ENCODE results near the gene CNIH4. TPM values are rescaled to one million over a fixed set of nuclear protein-coding genes. Genes with fewer than 3 reads are reported as not detected.

Gene CNIH4
- polyA plus RNA-seq, 1 of the 3 experiments (the other 2 are of a cell fraction), result 37.7 TPM

GRCh38 chr1:224375059-224375458 lies 18.4 kb downstream of the CNIH4 start:
- Histone ChIP-seq H3K9ac (no peak overlapping the region), H3K27me3 (ENCODE audit: insufficient read depth) (no peaks in the 10 kb centered on the region), H2AFZ (ENCODE audit: low read depth) (no peak overlapping the region), H3F3A (replicated peaks; ENCODE audit: insufficient read depth) (peaks cover 24% of the 10 kb centered on the region), H3K79me2 (ENCODE audit: insufficient read depth) (peaks cover 35% of the 10 kb centered on the region; the same call in 1 of the 2 replicates), H4K20me1 (ENCODE audit: insufficient read depth) (peaks cover 4% of the 10 kb centered on the region; the same call in 1 of the 2 replicates), H3K27ac (ENCODE audit: low read depth in 2 of 2, low read length in 1 of 2) (no peak overlapping the region), H3K4me1 (ENCODE audit: control insufficient read depth in 1 of 2, insufficient read depth in 2 of 2, low read depth in 1 of 2, low read length in 1 of 2) (peaks cover 12 to 26% of the 10 kb centered on the region in 2 experiments; a peak in 3 of 4 replicates), H3K4me2 (no peak overlapping the region; the same call in 1 of the 2 replicates), H3K4me3 (ENCODE audit: low read depth in 2 of 2, low read length in 1 of 2) (no peak overlapping the region), H3K36me3 (replicated peaks in 1 of 2; ENCODE audit: control insufficient read depth in 1 of 2, insufficient read depth in 2 of 2, low read length in 1 of 2) (peaks cover 59 to 68% of the 10 kb centered on the region in 2 experiments), H3K9me2 (no peaks in the 10 kb centered on the region), H3K9me3 (no peaks in the 10 kb centered on the region)
- 73% methylated on average over 3 of the region's 3 CpGs for WGBS (ENCODE audit: low lambda C conversion rate)
- CTCF ChIA-PET, result interaction anchor here (0.9 to 1.6 kb wide), 3 partner anchors 9 to 43 kb away, joined by 3 to 4 read pairs (median 4); no protein-coding TSS in a partner anchor
- no peak for TF ChIP-seq FOXJ3 (CRISPR knock-in tag; IDR thresholded peaks at IDR 0.05)
- TF ChIP-seq USF1 (IDR thresholded peaks at IDR 0.05; ENCODE audit: borderline replicate concordance, low read depth), result no peak
- TF ChIP-seq PBX3 (IDR thresholded peaks at IDR 0.05), result no peak
- no peak for TF ChIP-seq EZH2phosphoT487 (IDR thresholded peaks at IDR 0.05; ENCODE audit: borderline replicate concordance, low read depth)
- no peak for TF ChIP-seq IRF3 (IDR thresholded peaks at IDR 0.05; ENCODE audit: low read depth, low read length)
- TF ChIP-seq NRF1 (IDR thresholded peaks at IDR 0.05; ENCODE audit: low read depth, low read length), result no peak
- TF ChIP-seq USF2 (IDR thresholded peaks at IDR 0.05; ENCODE audit: borderline replicate concordance, low read depth, low read length), result no peak
- no peak for TF ChIP-seq EP300 (IDR thresholded peaks at IDR 0.05; ENCODE audit: borderline replicate concordance in 1 of 2, low read depth in 1 of 2, low read length in 1 of 2)
- no peak for TF ChIP-seq CTCF (IDR thresholded peaks at IDR 0.05)
- TF ChIP-seq POLR2AphosphoS5 (IDR thresholded peaks at IDR 0.05; ENCODE audit: low read depth, low read length), result no peak
- TF ChIP-seq MEF2A (IDR thresholded peaks at IDR 0.05; ENCODE audit: borderline replicate concordance, low read depth), result no peak
- no peak for TF ChIP-seq CHD2 (IDR thresholded peaks at IDR 0.05; ENCODE audit: low read length, partially characterized antibody)
- TF ChIP-seq REST (IDR thresholded peaks at IDR 0.05; ENCODE audit: low read depth, low read length), result no peak
- no peak for TF ChIP-seq TCF12 (IDR thresholded peaks at IDR 0.05)
- POLR2A ChIA-PET, result no interaction called here
- no peak for DNase-seq
